HepG2 (cell line): ENCODE data around the gene GIPC2. TPM values are rescaled to one million over a fixed set of nuclear protein-coding genes. Genes with fewer than 3 reads are reported as not detected.

Experiments used
- ATAC-seq: fragments of 200-7000 bp; cut with Tn5 transposase; 3 replicates; pipeline ENCODE4 v1.9.1; 2020; ENCODE audit warnings: mild to moderate bottlenecking, moderate library complexity
- BruUV-seq: library from RNA; stranded (reverse); fragments of 400-500 nt; replicated peaks from 2 replicates; lab custom pipeline; 2021; lab: Mats Ljungman, UMichigan
- CTCF ChIA-PET: fragments of 300-600 bp; formaldehyde crosslinking; extraction: SDS; loops from one replicate; lab custom pipeline; 2021; ENCODE audit warnings: low total read pairs, inconsistent platforms, low intra/inter-chr PET ratio; lab: Yijun Ruan, JAX
- POLR2A ChIA-PET: fragments of 350-600 bp; sonication (Branson Sonifier 250); formaldehyde crosslinking; loops from one replicate; lab custom pipeline; 2020; ENCODE audit warnings: antibody characterized with exemption, inconsistent platforms; lab: Yijun Ruan, JAX
- DNase-seq: peaks from one replicate; pipeline ENCODE4 v3.0.0-alpha.2; 2015; ENCODE audit warnings: low spot score
- FAIRE-seq: peaks from 3 replicates; lab custom pipeline; 2011; peaks lifted over from hg19 to GRCh38; lab: Jason Lieb, UNC
- H2AFZ ChIP-seq: one replicate; pipeline ENCODE4 v1.6.1; 2011; ENCODE audit warnings: low read length, inconsistent platforms
- H3K27ac ChIP-seq: fragments of 300-600 bp; 3 replicates; pipeline ENCODE4 v1.8.0; 2011; ENCODE audit warnings: mixed run types, mild to moderate bottlenecking, mixed read lengths, low read length, inconsistent platforms; ENCODE audit not compliant: insufficient read depth; ENCODE audit errors: extremely low read length
- H3K27me3 ChIP-seq, 2 experiments: fragments of 200-600 bp in 1 of 2; 2 replicates in 1 of 2; 3 replicates in 1 of 2; pipeline versions ENCODE4 v1.6.0 to v1.8.0; 2011; ENCODE audit warnings: low read length in 2 of 2, mild to moderate bottlenecking in 2 of 2, moderate library complexity in 2 of 2, inconsistent platforms in 1 of 2; ENCODE audit not compliant: insufficient read depth in 2 of 2, control insufficient read depth in 1 of 2
- H3K36me3 ChIP-seq, 2 experiments: fragments of 200-600 bp in 1 of 2; replicated peaks in 1 of 2; 2 replicates in 1 of 2; 3 replicates in 1 of 2; pipeline versions ENCODE4 v1.5.1 to v1.8.0; 2011; ENCODE audit warnings: low read length in 2 of 2, inconsistent platforms in 1 of 2; ENCODE audit not compliant: insufficient read depth in 2 of 2, control insufficient read depth in 1 of 2
- H3K4me1 ChIP-seq: 2 replicates; pipeline ENCODE4 v1.5.1; 2012; ENCODE audit warnings: low read length, inconsistent platforms; ENCODE audit not compliant: insufficient read depth
- H3K4me2 ChIP-seq: 2 replicates; pipeline ENCODE4 v1.6.0; 2011; ENCODE audit warnings: low read depth, low read length, inconsistent platforms
- H3K4me3 ChIP-seq, 3 experiments: fragments of 200-600 bp in 1 of 3; sonication (generic), shearing (Covaris generic) in 1 of 3; replicated peaks in 1 of 3; 2 replicates each; pipeline ENCODE4 v1.5.1; 2011 to 2016; ENCODE audit warnings: low read length in 3 of 3, inconsistent platforms in 2 of 3, low read depth in 2 of 3, mild to moderate bottlenecking in 2 of 3, control low read depth in 1 of 3, mixed read lengths in 1 of 3; ENCODE audit not compliant: insufficient read depth in 1 of 3
- H3K79me2 ChIP-seq: one replicate; pipeline ENCODE4 v1.6.1; 2011; ENCODE audit warnings: low read length, inconsistent platforms; ENCODE audit not compliant: insufficient read depth
- H3K9ac ChIP-seq: 2 replicates; pipeline ENCODE4 v1.6.0; 2011; ENCODE audit warnings: mild to moderate bottlenecking, low read depth, low read length, inconsistent platforms; ENCODE audit not compliant: insufficient read depth
- H3K9me3 ChIP-seq: 2 replicates; pipeline ENCODE4 v1.5.1; 2012; ENCODE audit warnings: mild to moderate bottlenecking, low read length
- H4K20me1 ChIP-seq: 2 replicates; pipeline ENCODE4 v1.6.0; 2011; ENCODE audit warnings: inconsistent platforms, mild to moderate bottlenecking, low read length, moderate library complexity; ENCODE audit not compliant: insufficient read depth
- in situ Hi-C: cut with HindIII; loops from 2 replicates; pipeline ENCODE4 v1.10.0; 2017; ENCODE audit warnings: low pct_unique_long_range_greater_than_20kb; ENCODE audit not compliant: extremely low pct_ligation_motif_present
- intact Hi-C: fragments of 100-400 bp; cut with micrococcal nuclease; formaldehyde crosslinking; loops from one replicate; pipeline ENCODE4 v1.10.0; 2022; ENCODE audit not compliant: unreplicated experiment
- polyA plus RNA-seq, 8 experiments: library from polyadenylated mRNA; depleted of rRNA in 3 of 8; stranded (reverse) in 7 of 8; unstranded in 1 of 8; fragments of >200 nt; fragmentation: Illumina TruSeq in 4 of 8; extraction: Trizol in 4 of 8; gene quantifications; 2 replicates each; pipeline versions ENCODE4 v1.2.1 to v1.2.3, GENCODE V29; 2011 to 2016; ENCODE audit warnings: low read depth in 4 of 8, missing spikeins in 1 of 8, mixed read lengths in 1 of 8; ENCODE audit not compliant: insufficient read depth in 1 of 8
- total RNA-seq, 5 experiments: library from RNA; depleted of rRNA; stranded (reverse); fragments of >200 nt; fragmentation: Illumina TruSeq; extraction: Trizol; gene quantifications; 2 replicates each; pipeline ENCODE4 v1.2.3, GENCODE V29; 2016; ENCODE audit warnings: low read depth in 1 of 5
- TF ChIP-seq, protein P1 (sequence below), 2 experiments: fragments of 450-650 bp in 1 of 2; sonication (generic) in 1 of 2; formaldehyde crosslinking in 1 of 2; IDR thresholded peaks; 2 replicates each; pipeline versions ENCODE4 v1.6.1 to v1.8.0; 2016 to 2022; ENCODE audit warnings: antibody characterized with exemption in 1 of 2, mild to moderate bottlenecking in 1 of 2, missing genetic modification reagents in 1 of 2
- TF ChIP-seq, protein P2 (sequence below): sonication (generic); formaldehyde crosslinking; IDR thresholded peaks from 2 replicates; pipeline ENCODE4 v1.4.0; 2020; ENCODE audit warnings: missing genetic modification reagents

GIPC2 gene
- total and polyA plus RNA-seq, 2 of the 13 experiments (the other 11 are each of a cell fraction or from before 2014, with no cell fraction given): 6.1 to 21.6 TPM

DNA sequence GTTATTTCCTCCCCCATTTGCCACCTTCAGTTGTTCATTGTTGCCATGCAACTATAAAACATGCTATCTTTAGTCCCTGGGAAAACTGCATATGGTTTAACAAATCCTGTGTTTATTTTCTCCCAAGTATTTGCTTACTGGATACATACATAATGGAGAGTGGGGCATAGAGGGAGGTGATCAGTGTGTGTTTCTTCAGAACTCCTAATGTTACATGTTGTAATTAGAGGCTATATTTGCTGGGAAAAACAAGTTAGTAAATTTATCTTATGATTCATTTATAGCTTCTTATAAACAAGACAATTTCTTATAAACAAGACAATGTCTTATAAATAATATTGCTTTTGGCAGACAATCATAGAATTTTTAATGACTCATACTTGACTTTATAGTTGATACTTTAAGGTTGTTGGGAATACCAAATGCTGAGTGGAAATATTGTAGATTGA lies 7.3 kb upstream of the GIPC2 start:
- no peak for DNase-seq
- in situ Hi-C loops: no loop called here
- ChIA-PET CTCF (no interaction called here), POLR2A (no interaction called here)
- Histone ChIP-seq H3K4me1 (peaks cover 25% of the 10 kb centered on the region), H3K36me3 (no peaks in the 10 kb centered on the region), H3K4me2 (no peak overlapping the region), H4K20me1 (no peaks in the 10 kb centered on the region), H3K9ac (no peak overlapping the region), H3K4me3 (no peak overlapping the region), H3K27ac (no peak overlapping the region), H2AFZ (no peak overlapping the region), H3K9me3 (no peaks in the 10 kb centered on the region), H3K79me2 (no peaks in the 10 kb centered on the region), H3K27me3 (no peaks in the 10 kb centered on the region)
- FAIRE-seq: no peak
- intact Hi-C loops: no loop called here
- TF ChIP-seq, protein P1, sequence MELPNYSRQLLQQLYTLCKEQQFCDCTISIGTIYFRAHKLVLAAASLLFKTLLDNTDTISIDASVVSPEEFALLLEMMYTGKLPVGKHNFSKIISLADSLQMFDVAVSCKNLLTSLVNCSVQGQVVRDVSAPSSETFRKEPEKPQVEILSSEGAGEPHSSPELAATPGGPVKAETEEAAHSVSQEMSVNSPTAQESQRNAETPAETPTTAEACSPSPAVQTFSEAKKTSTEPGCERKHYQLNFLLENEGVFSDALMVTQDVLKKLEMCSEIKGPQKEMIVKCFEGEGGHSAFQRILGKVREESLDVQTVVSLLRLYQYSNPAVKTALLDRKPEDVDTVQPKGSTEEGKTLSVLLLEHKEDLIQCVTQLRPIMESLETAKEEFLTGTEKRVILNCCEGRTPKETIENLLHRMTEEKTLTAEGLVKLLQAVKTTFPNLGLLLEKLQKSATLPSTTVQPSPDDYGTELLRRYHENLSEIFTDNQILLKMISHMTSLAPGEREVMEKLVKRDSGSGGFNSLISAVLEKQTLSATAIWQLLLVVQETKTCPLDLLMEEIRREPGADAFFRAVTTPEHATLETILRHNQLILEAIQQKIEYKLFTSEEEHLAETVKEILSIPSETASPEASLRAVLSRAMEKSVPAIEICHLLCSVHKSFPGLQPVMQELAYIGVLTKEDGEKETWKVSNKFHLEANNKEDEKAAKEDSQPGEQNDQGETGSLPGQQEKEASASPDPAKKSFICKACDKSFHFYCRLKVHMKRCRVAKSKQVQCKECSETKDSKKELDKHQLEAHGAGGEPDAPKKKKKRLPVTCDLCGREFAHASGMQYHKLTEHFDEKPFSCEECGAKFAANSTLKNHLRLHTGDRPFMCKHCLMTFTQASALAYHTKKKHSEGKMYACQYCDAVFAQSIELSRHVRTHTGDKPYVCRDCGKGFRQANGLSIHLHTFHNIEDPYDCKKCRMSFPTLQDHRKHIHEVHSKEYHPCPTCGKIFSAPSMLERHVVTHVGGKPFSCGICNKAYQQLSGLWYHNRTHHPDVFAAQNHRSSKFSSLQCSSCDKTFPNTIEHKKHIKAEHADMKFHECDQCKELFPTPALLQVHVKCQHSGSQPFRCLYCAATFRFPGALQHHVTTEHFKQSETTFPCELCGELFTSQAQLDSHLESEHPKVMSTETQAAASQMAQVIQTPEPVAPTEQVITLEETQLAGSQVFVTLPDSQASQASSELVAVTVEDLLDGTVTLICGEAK (IDR thresholded peaks at IDR 0.05): no peak
- TF ChIP-seq, protein P1 (CRISPR knock-in tag; IDR thresholded peaks at IDR 0.05): no peak
- TF ChIP-seq, protein P2, sequence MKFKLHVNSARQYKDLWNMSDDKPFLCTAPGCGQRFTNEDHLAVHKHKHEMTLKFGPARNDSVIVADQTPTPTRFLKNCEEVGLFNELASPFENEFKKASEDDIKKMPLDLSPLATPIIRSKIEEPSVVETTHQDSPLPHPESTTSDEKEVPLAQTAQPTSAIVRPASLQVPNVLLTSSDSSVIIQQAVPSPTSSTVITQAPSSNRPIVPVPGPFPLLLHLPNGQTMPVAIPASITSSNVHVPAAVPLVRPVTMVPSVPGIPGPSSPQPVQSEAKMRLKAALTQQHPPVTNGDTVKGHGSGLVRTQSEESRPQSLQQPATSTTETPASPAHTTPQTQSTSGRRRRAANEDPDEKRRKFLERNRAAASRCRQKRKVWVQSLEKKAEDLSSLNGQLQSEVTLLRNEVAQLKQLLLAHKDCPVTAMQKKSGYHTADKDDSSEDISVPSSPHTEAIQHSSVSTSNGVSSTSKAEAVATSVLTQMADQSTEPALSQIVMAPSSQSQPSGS (CRISPR knock-in tag): no peak
- BruUV-seq: no TSS peak
- no peak for ATAC-seq
